ENCODE results near the gene TRAPPC12.

The TRAPPC12 gene

GRCh38 chr2:3486047-3487027, 106.8 kb downstream of the TRAPPC12 start:
- no peak for TF ChIP-seq EZH2 (IDR thresholded peaks at IDR 0.05; ENCODE audit: borderline replicate concordance, low read depth, low read length, severe bottlenecking)
- TF ChIP-seq, protein P1, sequence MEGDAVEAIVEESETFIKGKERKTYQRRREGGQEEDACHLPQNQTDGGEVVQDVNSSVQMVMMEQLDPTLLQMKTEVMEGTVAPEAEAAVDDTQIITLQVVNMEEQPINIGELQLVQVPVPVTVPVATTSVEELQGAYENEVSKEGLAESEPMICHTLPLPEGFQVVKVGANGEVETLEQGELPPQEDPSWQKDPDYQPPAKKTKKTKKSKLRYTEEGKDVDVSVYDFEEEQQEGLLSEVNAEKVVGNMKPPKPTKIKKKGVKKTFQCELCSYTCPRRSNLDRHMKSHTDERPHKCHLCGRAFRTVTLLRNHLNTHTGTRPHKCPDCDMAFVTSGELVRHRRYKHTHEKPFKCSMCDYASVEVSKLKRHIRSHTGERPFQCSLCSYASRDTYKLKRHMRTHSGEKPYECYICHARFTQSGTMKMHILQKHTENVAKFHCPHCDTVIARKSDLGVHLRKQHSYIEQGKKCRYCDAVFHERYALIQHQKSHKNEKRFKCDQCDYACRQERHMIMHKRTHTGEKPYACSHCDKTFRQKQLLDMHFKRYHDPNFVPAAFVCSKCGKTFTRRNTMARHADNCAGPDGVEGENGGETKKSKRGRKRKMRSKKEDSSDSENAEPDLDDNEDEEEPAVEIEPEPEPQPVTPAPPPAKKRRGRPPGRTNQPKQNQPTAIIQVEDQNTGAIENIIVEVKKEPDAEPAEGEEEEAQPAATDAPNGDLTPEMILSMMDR (IDR thresholded peaks at IDR 0.05; ENCODE audit: borderline replicate concordance, extremely low read depth, low read length, poor library complexity, severe bottlenecking), result no peak

GRCh38 chr2:3487028-3487425, 107.5 kb downstream of the TRAPPC12 start:
- H3K4me1 ChIP-seq (ENCODE audit: insufficient read depth, low read length), result no peaks in the 10 kb centered on the region

More at GRCh38 chr2:3486047-3487027, 106.8 kb downstream of the TRAPPC12 start:
- peaks cover 7% of the 10 kb centered on the region; the same call in 1 of the 2 replicates for H3K36me3 ChIP-seq (ENCODE audit: insufficient read depth, low read length)
- DNase-seq (no peak), ATAC-seq (ENCODE audit: insufficient read depth, low read depth) (no peak)
- H2AFZ ChIP-seq (ENCODE audit: low read depth, low read length), result no peak overlapping the region
- no peak overlapping the region for H3K4me2 ChIP-seq (ENCODE audit: insufficient read depth, low read length)
- H4K20me1 ChIP-seq (ENCODE audit: insufficient read depth, low read length), result no peaks in the 10 kb centered on the region; the same call in none of the 2 replicates
- H3K79me2 ChIP-seq (ENCODE audit: insufficient read depth, low read length), result no peaks in the 10 kb centered on the region
- no peaks in the 10 kb centered on the region for H3K4me1 ChIP-seq (ENCODE audit: insufficient read depth, low read length)
- no peaks in the 10 kb centered on the region for H3K27me3 ChIP-seq (ENCODE audit: insufficient read depth, low read length, poor library complexity)
- no peak overlapping the region for H3K4me3 ChIP-seq (ENCODE audit: low read depth in 1 of 2, low read length in 2 of 2)
- H3K27ac ChIP-seq (ENCODE audit: low read length), result no peak overlapping the region
- no peaks in the 10 kb centered on the region for H3K9me3 ChIP-seq (ENCODE audit: insufficient read depth, low read length, severe bottlenecking)
- no peak overlapping the region for H3K9ac ChIP-seq (ENCODE audit: low read depth, low read length)

DNA sequence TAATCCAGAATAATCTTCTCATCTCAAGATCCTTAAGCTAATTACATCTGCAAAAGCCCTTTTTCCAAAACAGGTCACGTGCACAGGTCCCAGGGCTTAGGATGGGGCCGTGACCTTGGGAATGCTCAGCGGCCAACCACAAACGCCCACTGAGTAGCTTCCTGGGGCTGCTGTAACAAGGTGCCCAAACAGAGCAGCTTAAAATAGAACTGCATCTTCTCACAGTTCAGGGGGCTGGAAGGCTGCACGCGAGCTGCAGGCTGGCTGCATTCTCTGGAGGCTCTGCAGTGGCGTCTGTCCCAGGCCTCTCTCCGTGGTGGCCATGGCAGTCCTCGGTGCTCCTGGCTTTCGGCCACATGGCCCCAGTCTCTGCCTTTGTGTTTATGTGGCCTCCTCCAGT, 107.9 kb downstream of the TRAPPC12 start:
- H4K20me1 ChIP-seq (ENCODE audit: insufficient read depth, low read length), result no peaks in the 10 kb centered on the region; the same call in none of the 2 replicates
- no peak for ATAC-seq (ENCODE audit: insufficient read depth, low read depth)
- no peaks in the 10 kb centered on the region for H3K4me1 ChIP-seq (ENCODE audit: insufficient read depth, low read length)
- H2AFZ ChIP-seq (ENCODE audit: low read depth, low read length), result no peak overlapping the region
- H3K79me2 ChIP-seq (ENCODE audit: insufficient read depth, low read length), result no peaks in the 10 kb centered on the region
- no peak overlapping the region for H3K9ac ChIP-seq (ENCODE audit: low read depth, low read length)
- H3K36me3 ChIP-seq (ENCODE audit: insufficient read depth, low read length), result peaks cover 7% of the 10 kb centered on the region; the same call in 1 of the 2 replicates
- no peak overlapping the region for H3K27ac ChIP-seq (ENCODE audit: low read length)
- H3K27me3 ChIP-seq (ENCODE audit: insufficient read depth, low read length, poor library complexity), result no peaks in the 10 kb centered on the region
- no peak for DNase-seq
- TF ChIP-seq, protein P1 (IDR thresholded peaks at IDR 0.05; ENCODE audit: borderline replicate concordance, extremely low read depth, low read length, poor library complexity, severe bottlenecking), result no peak
- TF ChIP-seq EZH2 (IDR thresholded peaks at IDR 0.05; ENCODE audit: borderline replicate concordance, low read depth, low read length, severe bottlenecking), result no peak
- H3K9me3 ChIP-seq (ENCODE audit: insufficient read depth, low read length, severe bottlenecking), result no peaks in the 10 kb centered on the region
- H3K4me3 ChIP-seq (ENCODE audit: low read depth in 1 of 2, low read length in 2 of 2), result no peak overlapping the region
- no peak overlapping the region for H3K4me2 ChIP-seq (ENCODE audit: insufficient read depth, low read length)

More at GRCh38 chr2:3487028-3487425, 107.5 kb downstream of the TRAPPC12 start:
- Histone ChIP-seq H3K4me2 (ENCODE audit: insufficient read depth, low read length) (no peak overlapping the region), H3K9me3 (ENCODE audit: insufficient read depth, low read length, severe bottlenecking) (no peaks in the 10 kb centered on the region), H3K27me3 (ENCODE audit: insufficient read depth, low read length, poor library complexity) (no peaks in the 10 kb centered on the region), H2AFZ (ENCODE audit: low read depth, low read length) (no peak overlapping the region), H3K79me2 (ENCODE audit: insufficient read depth, low read length) (no peaks in the 10 kb centered on the region), H3K4me3 (ENCODE audit: low read depth in 1 of 2, low read length in 2 of 2) (no peak overlapping the region), H3K9ac (ENCODE audit: low read depth, low read length) (no peak overlapping the region), H3K36me3 (ENCODE audit: insufficient read depth, low read length) (peaks cover 7% of the 10 kb centered on the region; the same call in 1 of the 2 replicates), H4K20me1 (ENCODE audit: insufficient read depth, low read length) (no peaks in the 10 kb centered on the region; the same call in none of the 2 replicates), H3K27ac (ENCODE audit: low read length) (no peak overlapping the region)
- no peak for TF ChIP-seq EZH2 (IDR thresholded peaks at IDR 0.05; ENCODE audit: borderline replicate concordance, low read depth, low read length, severe bottlenecking)
- TF ChIP-seq, protein P1 (IDR thresholded peaks at IDR 0.05; ENCODE audit: borderline replicate concordance, extremely low read depth, low read length, poor library complexity, severe bottlenecking), result no peak
- no peak for DNase-seq
- no peak for ATAC-seq (ENCODE audit: insufficient read depth, low read depth)

Data from DND-41 (cell line).